Suprapubic skin (tissue), 4 donors: Measurements from ENCODE around the gene UQCRHL. TPM values are rescaled to one million over a fixed set of nuclear protein-coding genes. Genes with fewer than 3 reads are reported as not detected.
"Not testable (repeated sequence)": the region's sequence is repeated elsewhere in the genome, so short reads cannot be mapped to it uniquely, and the experiment has no call there.

ENCODE experiments used
- DNase-seq, 2 donors: peaks; one replicate each; pipeline ENCODE4 v3.0.0-alpha.2; 2019; ENCODE audit warnings: low spot score in 2 of 2
- H3K27ac ChIP-seq: fragments of 200-600 bp; sonication (generic); one replicate; pipeline ENCODE4 v1.5.1; 2019
- H3K27me3 ChIP-seq: fragments of 200-600 bp; sonication (generic); one replicate; pipeline ENCODE4 v1.5.1; 2019
- H3K36me3 ChIP-seq: fragments of 200-600 bp; sonication (generic); one replicate; pipeline ENCODE4 v1.5.1; 2019
- H3K4me1 ChIP-seq: fragments of 200-600 bp; sonication (generic); one replicate; pipeline ENCODE4 v1.5.1; 2019
- H3K4me3 ChIP-seq: fragments of 200-600 bp; sonication (generic); one replicate; pipeline ENCODE4 v1.5.1; 2019; ENCODE audit warnings: mild to moderate bottlenecking
- H3K9me3 ChIP-seq: fragments of 200-600 bp; sonication (generic); one replicate; pipeline ENCODE4 v1.5.1; 2019
- EP300 ChIP-seq: sonication (generic); formaldehyde crosslinking; IDR thresholded peaks from one replicate; pipeline ENCODE4 v1.6.1; 2017; ENCODE audit warnings: antibody characterized with exemption
- POLR2A ChIP-seq, 2 donors: fragments of 450-650 bp; IDR thresholded peaks; one replicate each; pipeline ENCODE4 v1.6.1; 2017; ENCODE audit warnings: antibody characterized with exemption in 2 of 2, mild to moderate bottlenecking in 2 of 2, moderate library complexity in 2 of 2
- POLR2AphosphoS5 ChIP-seq, 3 donors: sonication (generic); formaldehyde crosslinking; IDR thresholded peaks; one replicate each; pipeline ENCODE4 v1.6.1; 2017; ENCODE audit warnings: antibody characterized with exemption in 3 of 3
- WGBS: methylation state at CpG from one replicate; pipeline ENCODE4 v1.1.5; 2018; 5-methylcytosine and 5-hydroxymethylcytosine counted together
- total RNA-seq, 4 donors: library from RNA; depleted of rRNA; stranded (reverse); fragments of >200 nt; gene quantifications; one replicate each; pipeline ENCODE4 v1.1.0, GENCODE V29; 2016
- TF ChIP-seq, protein P1 (sequence below), 2 donors: fragments of 200-600 bp in 1 of 2; fragments of 450-650 bp in 1 of 2; sonication (generic) in 1 of 2; IDR thresholded peaks; one replicate each; pipeline ENCODE4 v1.5.1; 2016 to 2019; ENCODE audit warnings: antibody characterized with exemption in 2 of 2, mild to moderate bottlenecking in 1 of 2, moderate library complexity in 1 of 2

The UQCRHL gene
- total RNA-seq, 4 donors from 2014 or later = 0.68 to 3.2 (median 1.3) TPM

DNA sequence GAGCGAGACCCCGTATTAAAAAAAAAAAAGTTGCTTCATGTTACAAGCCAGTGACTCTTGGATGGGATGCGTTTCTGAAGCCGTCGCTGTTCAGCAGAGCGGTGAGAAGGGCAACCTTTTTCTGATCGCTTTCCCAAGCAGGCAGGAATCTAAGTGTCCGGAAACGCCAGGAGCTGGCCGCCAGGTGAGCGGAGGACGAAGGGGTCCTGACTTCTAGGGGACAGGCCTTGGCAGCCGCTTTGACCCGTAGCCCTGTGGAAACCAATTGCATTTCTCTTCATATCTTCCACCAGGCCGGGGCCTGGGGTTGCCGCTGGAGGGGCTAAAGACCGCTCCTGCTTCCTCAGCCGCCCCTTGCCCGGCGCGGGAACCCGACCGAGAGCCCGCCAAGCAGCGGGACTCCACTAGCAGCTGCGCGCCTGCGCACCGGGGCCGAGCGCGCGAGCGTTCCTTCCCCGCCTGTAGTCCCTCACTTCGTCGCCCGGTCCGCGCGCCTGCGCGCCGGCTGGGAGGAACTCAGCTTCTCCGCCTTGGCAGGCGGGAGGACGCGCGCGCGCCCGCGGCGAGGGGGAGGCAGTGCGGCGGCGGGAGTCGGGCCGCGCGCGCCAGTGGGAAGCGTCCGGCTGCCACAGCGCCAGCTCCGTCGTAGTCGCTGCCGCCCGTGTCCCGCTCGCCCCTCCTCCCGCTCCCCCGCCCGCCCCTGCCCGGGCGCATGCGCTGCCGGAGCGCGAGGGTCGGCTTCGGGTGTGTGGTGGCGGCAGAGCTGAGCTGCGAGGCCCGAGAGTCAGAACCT is 39.8 kb upstream of the UQCRHL start, which contains the start of gene SPEN:
SPEN (plus strand) TSS at position 608 of the 793 bp plus-strand sequence. CDS start 361 bp downstream, outside the sequence.
- Histone ChIP-seq H3K36me3 (no peaks in the 10 kb centered on the region), H3K4me1 (peaks cover 66% of the 10 kb centered on the region), H3K27me3 (no peaks in the 10 kb centered on the region), H3K27ac (peak within 1 kb of the TSS; percentile 99), H3K9me3 (no peaks in the 10 kb centered on the region), H3K4me3 (peak within 1 kb of the TSS; percentile 95)
- DNase-seq = peak; percentile 97 to 98
- TF ChIP-seq EP300 (no peak), POLR2AphosphoS5 (IDR thresholded peaks at IDR 0.05) (peak in 2 of 3 donors; percentile 27 to 66), POLR2A (IDR thresholded peaks at IDR 0.05) (peak; percentile 50 to 58)
- WGBS = 0% methylated on average over 6 of the region's 86 CpGs

DNA sequence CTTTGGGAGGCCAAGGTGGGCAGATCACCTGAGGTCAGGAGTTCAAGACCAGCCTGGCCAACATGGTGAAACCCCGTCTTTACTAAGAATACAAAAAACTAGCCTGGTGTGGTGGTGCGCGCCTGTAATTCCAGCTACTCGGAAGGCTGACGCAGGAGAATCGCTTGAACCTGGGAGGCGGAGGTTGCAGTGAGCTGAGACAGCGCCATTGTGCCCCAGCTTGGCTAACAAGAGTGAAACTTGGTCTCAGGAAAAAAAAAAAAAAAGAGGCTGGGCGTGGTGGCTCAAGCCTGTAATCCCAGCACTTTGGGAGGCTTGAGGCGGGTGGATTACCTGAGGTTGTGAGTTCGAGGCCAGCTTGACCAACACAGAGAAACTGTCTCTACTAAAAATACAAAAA is 38.6 kb upstream of the UQCRHL start:
- not testable (repeated sequence) for H3K27me3 ChIP-seq, DNase-seq, H3K4me3 ChIP-seq, H3K27ac ChIP-seq, H3K36me3 ChIP-seq, H3K9me3 ChIP-seq
- peaks cover 54% of the 10 kb centered on the region for H3K4me1 ChIP-seq
- 95% methylated on average over 11 of the region's 11 CpGs for WGBS

DNA sequence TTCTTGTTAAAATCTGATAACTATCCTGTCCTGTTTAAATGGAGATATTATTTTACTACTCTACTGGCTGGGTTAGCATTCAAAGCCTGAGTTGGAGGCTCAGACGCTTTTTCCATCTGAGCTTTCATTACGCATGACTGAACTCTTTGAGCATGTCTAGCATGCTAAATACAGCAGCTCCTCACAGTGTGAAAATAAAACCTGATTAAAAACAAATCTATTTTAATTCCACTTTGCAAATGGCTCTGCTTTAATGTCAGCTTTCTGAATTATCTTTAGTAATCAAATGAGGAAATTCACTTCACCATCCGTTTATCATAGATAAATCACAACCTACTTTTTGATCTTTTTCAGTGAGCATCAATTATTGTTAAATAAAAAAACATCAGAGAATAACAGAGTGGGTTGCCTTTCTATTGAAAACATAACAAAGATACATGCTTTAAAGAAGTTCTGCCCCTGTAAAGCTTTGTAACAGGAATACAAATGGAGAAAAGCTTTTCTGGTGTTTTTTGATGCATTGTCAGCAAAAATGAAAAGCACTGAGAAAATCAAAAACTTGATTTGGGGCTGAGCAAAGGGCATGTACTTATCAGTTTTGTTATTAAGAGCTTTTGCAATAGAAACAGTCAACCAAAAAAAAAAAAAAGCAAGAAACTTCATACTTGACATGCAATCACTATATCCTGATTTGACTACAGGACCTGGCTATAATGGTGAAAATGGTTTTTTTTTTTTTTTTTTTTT is 36.5 kb upstream of the UQCRHL start:
- Histone ChIP-seq H3K4me3 (no peak overlapping the region), H3K36me3 (no peaks in the 10 kb centered on the region), H3K27ac (no peak overlapping the region), H3K27me3 (no peaks in the 10 kb centered on the region), H3K9me3 (no peaks in the 10 kb centered on the region), H3K4me1 (peaks cover 39% of the 10 kb centered on the region)
- 37% methylated on average over 3 of the region's 3 CpGs for WGBS
- no peak for DNase-seq
- TF ChIP-seq POLR2A (IDR thresholded peaks at IDR 0.05) (no peak), POLR2AphosphoS5 (IDR thresholded peaks at IDR 0.05) (no peak), EP300 (no peak)
- TF ChIP-seq, protein P1, sequence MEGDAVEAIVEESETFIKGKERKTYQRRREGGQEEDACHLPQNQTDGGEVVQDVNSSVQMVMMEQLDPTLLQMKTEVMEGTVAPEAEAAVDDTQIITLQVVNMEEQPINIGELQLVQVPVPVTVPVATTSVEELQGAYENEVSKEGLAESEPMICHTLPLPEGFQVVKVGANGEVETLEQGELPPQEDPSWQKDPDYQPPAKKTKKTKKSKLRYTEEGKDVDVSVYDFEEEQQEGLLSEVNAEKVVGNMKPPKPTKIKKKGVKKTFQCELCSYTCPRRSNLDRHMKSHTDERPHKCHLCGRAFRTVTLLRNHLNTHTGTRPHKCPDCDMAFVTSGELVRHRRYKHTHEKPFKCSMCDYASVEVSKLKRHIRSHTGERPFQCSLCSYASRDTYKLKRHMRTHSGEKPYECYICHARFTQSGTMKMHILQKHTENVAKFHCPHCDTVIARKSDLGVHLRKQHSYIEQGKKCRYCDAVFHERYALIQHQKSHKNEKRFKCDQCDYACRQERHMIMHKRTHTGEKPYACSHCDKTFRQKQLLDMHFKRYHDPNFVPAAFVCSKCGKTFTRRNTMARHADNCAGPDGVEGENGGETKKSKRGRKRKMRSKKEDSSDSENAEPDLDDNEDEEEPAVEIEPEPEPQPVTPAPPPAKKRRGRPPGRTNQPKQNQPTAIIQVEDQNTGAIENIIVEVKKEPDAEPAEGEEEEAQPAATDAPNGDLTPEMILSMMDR (IDR thresholded peaks at IDR 0.05) = no peak

DNA sequence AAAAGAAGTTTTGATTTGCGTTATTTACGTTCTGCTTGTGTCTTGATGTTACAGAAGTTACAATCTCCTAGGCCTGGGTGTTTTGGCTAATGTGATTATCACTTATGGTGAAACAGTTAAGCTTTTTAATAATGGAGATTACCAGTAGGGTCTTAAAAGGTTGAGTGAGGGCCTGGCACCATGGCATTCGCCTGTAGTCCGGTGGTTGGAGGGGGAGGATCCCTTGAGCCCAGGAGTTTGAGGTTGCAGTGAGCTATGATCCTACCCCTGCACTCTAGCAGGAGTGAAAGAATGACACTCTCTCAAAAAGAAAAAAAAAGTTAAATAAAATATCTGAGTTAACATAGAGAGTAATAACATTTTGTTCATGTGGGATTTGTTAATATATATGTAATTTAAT is 31.3 kb upstream of the UQCRHL start:
- no peaks in the 10 kb centered on the region for H3K27me3 ChIP-seq
- no peak overlapping the region for H3K27ac ChIP-seq
- H3K4me1 ChIP-seq = peaks cover 15% of the 10 kb centered on the region
- TF ChIP-seq POLR2AphosphoS5 (IDR thresholded peaks at IDR 0.05) (no peak), POLR2A (IDR thresholded peaks at IDR 0.05) (no peak), EP300 (no peak)
- TF ChIP-seq, protein P1 (IDR thresholded peaks at IDR 0.05) = no peak
- no peaks in the 10 kb centered on the region for H3K36me3 ChIP-seq
- 92% methylated on average over 4 of the region's 4 CpGs for WGBS
- peak in 1 of 2 donors; percentile 62 for DNase-seq
- H3K9me3 ChIP-seq = no peaks in the 10 kb centered on the region
- H3K4me3 ChIP-seq = no peak overlapping the region

DNA sequence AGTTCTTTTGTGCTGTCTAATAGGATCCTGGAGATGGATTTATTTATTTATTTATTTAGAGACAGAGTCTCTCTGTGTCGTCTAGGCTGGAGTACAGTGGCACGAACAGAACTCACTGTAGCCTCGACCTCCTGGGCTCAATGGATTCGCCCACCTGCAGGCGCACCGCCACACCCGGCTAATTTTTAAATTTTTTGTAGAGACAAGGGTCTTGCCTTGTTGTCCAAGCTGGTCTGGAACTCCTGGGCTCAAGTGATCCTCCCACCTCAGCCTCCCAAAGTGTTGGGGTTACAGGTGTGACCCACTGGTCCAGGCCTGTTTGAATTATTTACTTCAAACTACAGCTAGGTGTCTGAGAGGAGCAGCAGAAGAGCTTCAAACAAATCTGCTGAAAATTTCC is 30.5 kb upstream of the UQCRHL start:
- peak in 1 of 2 donors; percentile 34 for DNase-seq
- Histone ChIP-seq H3K27ac (no peak overlapping the region), H3K4me1 (peaks cover 16% of the 10 kb centered on the region), H3K9me3 (no peaks in the 10 kb centered on the region), H3K27me3 (no peaks in the 10 kb centered on the region), H3K36me3 (no peaks in the 10 kb centered on the region), H3K4me3 (no peak overlapping the region)
- TF ChIP-seq, protein P1 (IDR thresholded peaks at IDR 0.05) = no peak
- TF ChIP-seq EP300 = no peak
- no peak for TF ChIP-seq POLR2AphosphoS5 (IDR thresholded peaks at IDR 0.05)
- TF ChIP-seq POLR2A (IDR thresholded peaks at IDR 0.05) = no peak
- WGBS = 91% methylated on average over 7 of the region's 7 CpGs
